Activated T-cell treated with anti-CD3 and anti-CD28 coated beads, Interleukin-2, amount 50 U/mL, for 48 hours (primary cell): Measurements from ENCODE around the gene PPP6R3.

Experiments used
- DNase-seq, 2 experiments: peaks; one replicate each; pipeline ENCODE4 v3.0.0-alpha.2; 2020

The PPP6R3 gene

DNA sequence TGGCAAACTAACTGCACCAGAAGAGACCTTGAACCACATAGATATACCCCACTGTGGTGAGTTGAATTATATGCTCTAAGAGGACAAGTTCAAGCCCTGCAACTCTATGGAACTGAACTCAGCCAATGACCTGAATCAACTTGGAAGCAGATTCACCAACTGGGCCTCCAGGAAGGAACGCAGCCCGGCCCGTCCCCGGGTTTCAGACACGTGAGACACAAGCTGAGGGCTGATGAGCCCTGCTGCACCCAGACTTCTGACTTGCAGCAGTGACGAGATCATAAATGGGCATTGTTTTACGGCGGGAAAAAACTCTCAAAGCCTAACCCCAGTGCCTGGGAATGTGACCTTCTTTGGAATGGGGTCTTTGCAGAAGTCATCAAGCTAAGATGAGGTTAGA is 195.3 kb downstream of the PPP6R3 start:
- no peak for DNase-seq

DNA sequence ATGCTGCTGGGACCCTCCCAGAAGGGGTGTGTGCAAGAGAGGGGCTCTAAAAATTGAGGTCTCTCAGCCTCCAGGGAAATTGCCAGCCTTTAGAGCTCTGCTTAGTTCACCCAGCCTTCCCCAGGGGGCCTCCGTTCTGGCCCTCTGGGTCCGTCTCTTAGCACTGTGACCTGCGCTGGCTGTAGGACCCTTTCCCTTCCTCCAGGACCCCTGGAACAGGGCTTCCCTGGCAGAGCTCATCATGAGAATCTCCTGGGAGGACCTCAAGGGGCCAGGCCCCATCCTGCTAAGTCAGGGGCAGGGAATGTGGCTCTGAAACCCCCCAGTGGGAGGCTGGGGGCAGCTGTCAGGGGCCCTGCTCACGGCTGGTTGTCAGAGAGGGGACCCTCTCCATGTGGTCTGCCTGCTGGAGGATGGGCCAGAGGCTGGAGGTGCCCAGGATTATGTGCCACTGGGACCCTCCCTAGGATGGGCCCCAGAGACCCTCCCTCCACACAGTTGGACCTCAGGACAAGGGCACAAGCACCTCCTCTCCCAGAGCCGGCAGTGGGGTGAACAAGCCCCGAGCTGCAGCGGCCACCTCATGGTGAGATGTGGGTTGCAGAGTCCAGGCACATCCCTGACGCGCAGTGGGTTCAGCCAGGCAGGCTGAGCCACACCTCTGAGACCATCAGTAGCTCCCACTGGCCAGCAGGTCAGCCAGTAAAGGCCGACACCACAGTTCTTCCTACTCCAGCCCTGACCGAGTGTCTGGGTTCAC is 196.6 kb downstream of the PPP6R3 start:
- no peak for DNase-seq

DNA sequence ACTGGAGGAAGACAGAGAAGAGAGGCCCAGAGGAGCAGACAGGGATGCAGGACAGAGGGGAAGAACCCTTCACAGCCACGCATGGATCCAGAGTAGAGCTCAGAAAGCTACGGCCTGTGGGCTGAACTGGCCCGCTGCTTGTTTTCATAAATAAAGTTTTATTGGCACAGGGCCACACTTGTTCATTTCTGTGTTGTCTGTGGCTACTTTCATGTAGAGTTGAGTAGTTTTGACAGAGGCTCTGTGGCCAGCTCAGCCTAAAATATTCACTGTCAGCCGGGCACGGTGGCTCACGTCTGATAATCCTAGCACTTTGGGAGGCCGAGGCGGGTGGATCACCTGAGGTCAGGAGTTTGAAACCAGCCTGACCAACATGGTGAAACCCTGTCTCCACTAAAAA is 197.5 kb downstream of the PPP6R3 start:
- no peak for DNase-seq

DNA sequence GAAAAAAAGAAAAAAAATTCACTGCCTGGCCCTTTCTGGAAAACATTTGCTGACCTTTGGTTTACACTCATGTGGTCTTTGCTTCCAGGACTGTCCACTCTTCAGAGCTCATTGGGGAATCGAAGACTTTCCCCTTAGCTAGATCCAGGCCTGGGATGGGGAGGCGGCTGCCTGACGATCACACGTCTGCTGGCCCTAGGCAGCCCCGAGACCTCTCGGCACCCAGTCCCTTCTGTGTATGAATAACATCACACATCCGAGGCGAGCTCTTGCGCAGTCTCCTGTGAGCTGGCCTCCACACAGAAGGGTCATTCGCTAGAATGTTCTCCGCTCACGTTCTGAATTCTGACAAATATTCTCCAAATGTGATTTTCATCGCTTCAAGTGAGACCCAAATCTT is 198.1 kb downstream of the PPP6R3 start:
- DNase-seq, result no peak

DNA sequence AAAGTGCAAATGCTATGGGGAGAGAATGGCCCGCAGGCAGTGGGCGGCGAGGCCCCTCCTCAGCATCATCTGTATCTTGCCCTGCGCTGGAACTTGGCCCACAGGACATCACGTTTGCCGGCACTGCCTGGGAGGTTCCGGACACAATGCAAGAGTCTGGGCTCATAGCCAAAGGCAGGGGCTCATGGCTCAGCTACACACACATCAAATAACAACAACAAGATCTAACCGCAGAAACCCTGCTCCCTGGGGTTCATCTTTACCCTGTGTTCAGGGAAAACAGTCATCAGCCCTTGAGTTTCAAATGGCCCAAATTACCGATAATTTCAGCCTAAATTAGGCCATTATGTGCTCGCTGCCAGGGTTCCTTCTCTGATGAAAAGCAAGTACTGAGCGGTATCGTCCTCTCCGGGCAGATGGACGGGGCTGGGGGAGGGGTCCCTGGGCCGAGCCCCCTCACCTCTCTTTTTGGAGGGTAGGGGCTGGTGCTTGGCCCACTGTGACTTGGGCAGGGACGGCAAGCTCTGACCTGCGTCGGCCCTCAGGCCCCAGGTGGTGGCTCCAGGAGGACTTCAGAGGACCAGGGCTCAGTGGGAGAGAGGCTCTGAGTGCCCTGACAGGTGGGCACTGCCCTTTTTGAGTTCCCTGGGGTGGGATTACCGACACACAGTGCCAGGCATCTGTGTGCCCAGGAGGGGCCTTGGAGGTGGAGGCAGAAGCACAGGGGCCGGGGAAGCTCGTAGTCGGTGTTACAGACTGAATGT is 198.8 kb downstream of the PPP6R3 start:
- no peak for DNase-seq

DNA sequence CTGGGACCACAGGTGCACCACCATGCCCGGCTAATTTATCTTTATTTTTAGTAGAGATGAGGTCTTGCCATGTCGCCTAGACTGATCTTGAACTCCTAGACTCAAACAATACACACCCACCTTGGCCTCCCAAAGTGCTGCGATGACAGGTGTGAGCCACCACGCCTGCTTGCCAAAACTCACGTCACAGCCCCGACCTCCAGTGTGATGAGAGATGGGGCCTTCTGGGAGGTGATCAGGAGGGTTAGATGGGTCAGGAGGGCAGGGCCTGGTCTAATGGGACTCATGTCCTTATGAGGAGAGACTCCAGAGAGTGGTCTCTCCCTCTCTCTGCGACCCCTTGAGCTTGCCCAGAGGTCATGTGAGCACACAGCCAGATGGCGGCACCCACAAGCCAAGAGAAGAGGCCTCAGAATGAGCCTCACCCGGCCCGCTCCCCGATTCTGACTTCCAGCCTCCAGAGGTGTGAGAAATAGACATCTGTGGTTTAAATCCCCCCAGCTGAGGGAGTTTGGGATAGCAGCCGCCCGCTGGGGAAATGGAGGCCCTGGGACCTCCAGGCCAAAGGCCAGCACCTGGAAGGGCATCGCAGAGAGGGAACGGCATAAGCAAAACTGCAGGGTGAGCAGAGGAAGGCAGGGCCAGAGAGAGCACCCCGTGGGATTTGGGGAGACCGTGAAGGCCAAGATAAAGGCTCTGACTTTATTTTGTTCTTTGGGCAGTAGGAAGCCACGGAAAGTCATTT is 199.7 kb downstream of the PPP6R3 start:
- no peak for DNase-seq

DNA sequence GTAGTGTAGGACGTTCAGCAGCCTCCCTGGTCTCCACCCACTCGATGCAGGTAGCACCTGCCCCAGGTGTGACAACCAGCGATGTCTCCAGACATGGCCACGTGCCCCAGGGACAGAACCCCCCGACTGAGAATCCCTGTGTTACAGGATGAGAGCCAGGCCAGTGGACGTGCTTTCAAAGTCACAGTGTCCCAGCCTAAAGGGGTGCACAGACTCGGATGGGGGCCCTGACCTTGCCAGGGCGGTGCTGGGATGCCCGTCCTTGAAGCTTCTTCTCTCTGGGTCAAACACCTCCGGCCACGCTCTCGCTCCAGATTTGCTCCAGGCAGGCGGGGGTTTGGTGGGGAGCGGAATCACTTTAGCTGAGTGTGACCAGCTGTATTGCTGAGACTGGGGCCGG is 200.5 kb downstream of the PPP6R3 start:
- no peak for DNase-seq

DNA sequence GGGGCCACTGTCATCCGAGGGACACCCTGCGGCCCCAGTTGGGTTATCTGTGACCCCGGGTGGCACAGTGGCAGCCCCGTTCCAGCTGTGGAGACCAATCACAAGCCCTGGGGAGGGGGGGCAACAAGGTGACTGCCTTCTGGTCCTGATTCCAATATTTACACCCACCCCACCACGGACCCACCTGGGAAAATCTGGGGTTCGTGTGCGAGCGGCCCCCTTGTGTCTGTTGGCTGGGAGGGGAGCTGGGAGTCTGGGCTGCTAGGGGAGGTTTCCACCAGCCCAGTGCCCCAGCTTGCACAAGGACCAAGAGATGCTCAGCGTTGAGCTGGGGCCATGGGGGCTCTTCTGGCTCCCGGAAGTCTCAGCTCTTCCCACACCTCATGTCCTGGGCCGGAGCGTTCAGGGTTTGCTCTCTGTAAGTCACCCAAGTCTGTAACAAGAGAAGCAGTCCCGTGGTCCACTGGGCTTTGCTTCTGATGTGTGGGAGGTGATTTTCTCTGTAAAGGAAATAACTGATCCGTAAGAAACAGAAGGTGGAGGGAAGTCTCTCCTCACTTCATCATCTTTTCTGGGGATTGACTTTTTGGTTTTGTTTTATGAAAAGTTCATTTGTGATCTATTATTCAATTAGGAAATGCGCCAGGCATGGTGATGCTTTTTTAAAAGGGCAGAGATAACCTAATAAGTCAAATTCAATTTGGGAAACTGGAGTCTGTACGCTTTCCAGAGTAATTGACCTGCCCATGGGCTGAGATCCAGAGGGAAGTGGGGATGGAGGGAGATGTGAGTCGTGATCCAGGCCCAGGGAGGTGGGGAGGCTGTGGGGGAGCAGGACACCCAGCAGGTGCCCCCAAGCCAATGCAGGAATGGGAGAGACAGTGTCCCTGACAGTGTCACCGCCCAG is 201.4 kb downstream of the PPP6R3 start:
- DNase-seq, result no peak

DNA sequence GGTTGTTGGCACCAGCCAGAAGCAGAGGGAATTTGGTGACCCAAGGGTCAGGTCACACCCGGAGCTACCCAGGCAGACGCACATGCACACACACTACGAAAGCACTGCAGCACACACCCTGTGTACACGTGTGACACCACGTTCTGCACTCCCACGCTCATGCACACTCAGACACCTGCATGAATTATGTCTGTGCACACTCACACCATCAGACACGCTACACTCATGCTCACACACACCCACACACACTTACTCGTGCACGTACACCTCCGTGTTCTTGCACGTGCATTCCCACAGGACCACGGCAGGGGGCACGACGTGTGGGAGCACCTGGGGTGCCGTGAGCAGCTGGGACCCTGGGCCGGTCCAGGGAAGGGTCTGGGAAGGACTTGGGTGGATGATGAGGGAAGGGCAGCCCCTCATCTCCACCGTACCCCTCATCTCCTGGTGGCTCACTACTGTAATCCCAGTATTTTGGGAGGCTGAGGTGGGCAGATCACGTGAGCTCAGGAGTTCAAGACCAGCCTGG is 203.0 kb downstream of the PPP6R3 start:
- DNase-seq, result no peak

DNA sequence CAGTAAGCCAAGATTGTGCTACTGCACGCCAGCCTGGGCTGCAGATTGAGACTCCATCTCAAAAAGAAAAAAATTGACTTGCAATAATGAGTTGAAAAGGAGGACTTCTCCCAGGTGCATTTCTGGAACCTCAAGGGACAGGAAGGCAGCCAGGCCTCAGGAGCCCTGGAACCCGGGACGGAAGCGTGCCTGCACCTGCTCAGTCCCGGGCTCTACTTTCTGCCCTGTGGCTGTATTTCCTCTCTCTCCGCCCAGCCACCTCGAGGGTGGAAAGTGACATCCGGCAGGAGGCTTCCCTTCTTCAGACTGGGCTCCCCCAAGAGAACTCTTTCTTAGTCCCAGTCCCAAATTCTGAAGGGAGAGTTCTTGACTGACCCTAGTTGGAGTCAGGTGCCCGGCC is 203.6 kb downstream of the PPP6R3 start:
- DNase-seq, result no peak

DNA sequence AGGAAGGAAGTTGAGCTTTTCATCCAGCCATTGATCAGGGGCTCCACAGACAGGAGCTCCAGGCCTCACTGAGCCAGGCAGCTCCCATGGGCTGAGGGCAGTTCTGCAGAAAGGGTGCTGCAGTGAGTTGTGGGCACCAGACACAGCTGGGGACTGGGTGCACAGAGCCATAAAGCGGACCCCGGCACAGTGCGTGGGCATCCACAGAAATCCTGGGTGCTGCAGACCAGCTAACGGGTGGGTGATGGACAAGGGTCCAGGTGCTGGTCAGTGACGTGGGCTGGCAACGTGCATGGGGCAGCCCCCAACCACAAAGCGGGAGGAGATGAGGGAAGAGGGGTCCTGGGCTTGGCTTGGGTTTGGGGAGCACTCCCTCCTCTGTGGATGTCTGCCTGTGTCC is 204.4 kb downstream of the PPP6R3 start:
- no peak for DNase-seq
